GM19025 (cell line): Measurements from ENCODE around the gene NOC2L.
"Not testable (repeated sequence)": the region's sequence is repeated elsewhere in the genome, so short reads cannot be mapped to it uniquely, and the experiment has no call there.

Experiments used
- ATAC-seq: cut with Tn5 transposase; IDR thresholded peaks from one replicate; pipeline ENCODE4 v1.9.1; 2021; ENCODE audit warnings: mild to moderate bottlenecking, low read depth, moderate library complexity; ENCODE audit not compliant: unreplicated experiment

NOC2L gene

GRCh38 chr1:963746-964525, 4.9 kb upstream of the NOC2L start:
- ATAC-seq: no peak

GRCh38 chr1:963301-963651, 4.2 kb upstream of the NOC2L start:
- no peak for ATAC-seq

GRCh38 chr1:962381-963300, 3.6 kb upstream of the NOC2L start:
- no peak for ATAC-seq

GRCh38 chr1:961132-961669, 2.1 kb upstream of the NOC2L start:
- no peak for ATAC-seq

- no peak for ATAC-seq
Measured at GRCh38 chr1:960363-961131, 1.5 kb upstream of the NOC2L start, which contains the start of gene KLHL17. KLHL17 (plus strand) TSS chr1:960584; CDS start chr1:960694, 110 bp downstream.

GRCh38 chr1:959731-960362, 791 bp upstream of the NOC2L start:
- ATAC-seq: no peak

GRCh38 chr1:956636-957035, 2.4 kb downstream of the NOC2L start:
- ATAC-seq: no peak

GRCh38 chr1:955474-955873, 3.6 kb downstream of the NOC2L start:
- no peak for ATAC-seq

GRCh38 chr1:954927-955326, 4.1 kb downstream of the NOC2L start:
- no peak for ATAC-seq

- no peak for ATAC-seq
Measured at GRCh38 chr1:953524-954320, 5.3 kb downstream of the NOC2L start.

- ATAC-seq: no peak
Measured at GRCh38 chr1:952603-953002, 6.5 kb downstream of the NOC2L start.

- no peak for ATAC-seq
Measured at GRCh38 chr1:952201-952600, 6.9 kb downstream of the NOC2L start.

GRCh38 chr1:951364-951763, 7.7 kb downstream of the NOC2L start:
- no peak for ATAC-seq

- ATAC-seq: no peak
Measured at GRCh38 chr1:950881-951280, 8.2 kb downstream of the NOC2L start.

GRCh38 chr1:950268-950667, 8.8 kb downstream of the NOC2L start:
- ATAC-seq: no peak

GRCh38 chr1:947958-948357, 11.1 kb downstream of the NOC2L start:
- no peak for ATAC-seq

- ATAC-seq: not testable (repeated sequence)
Measured at GRCh38 chr1:946811-947210, 12.2 kb downstream of the NOC2L start.

- no peak for ATAC-seq
Measured at GRCh38 chr1:945688-946556, 13.1 kb downstream of the NOC2L start.
